ENCODE measurements around the gene PPM1E.
"Not testable (repeated sequence)": the region's sequence is repeated elsewhere in the genome, so short reads cannot be mapped to it uniquely, and the experiment has no call there.

The PPM1E gene

GRCh38 chr17:58789831-58790230, 34.2 kb downstream of the PPM1E start:
- TF ChIP-seq CTCF (conservative IDR thresholded peaks at IDR 0.05; ENCODE audit: low read length) (no peak), EZH2phosphoT487 (IDR thresholded peaks at IDR 0.05; ENCODE audit: borderline replicate concordance) (no peak)
- no peaks in the 10 kb centered on the region for H3K9me3 ChIP-seq (ENCODE audit: insufficient read depth, low read depth, low read length)
- no peak overlapping the region for H3K9ac ChIP-seq (ENCODE audit: low read depth, low read length, poor library complexity, severe bottlenecking)
- H3K4me1 ChIP-seq (ENCODE audit: insufficient read depth, low read length, poor library complexity, severe bottlenecking) = no peaks in the 10 kb centered on the region
- H4K20me1 ChIP-seq (ENCODE audit: insufficient read depth, low read length, poor library complexity, severe bottlenecking) = no peaks in the 10 kb centered on the region
- no peak overlapping the region for H2AFZ ChIP-seq (ENCODE audit: low read length)
- no peaks in the 10 kb centered on the region for H3K9me2 ChIP-seq (replicated peaks; ENCODE audit: low read depth, low read length)
- H3K36me3 ChIP-seq (ENCODE audit: insufficient read depth, low read length) = no peaks in the 10 kb centered on the region
- H3F3A ChIP-seq (ENCODE audit: low read depth) = no peaks in the 10 kb centered on the region
- no peaks in the 10 kb centered on the region for H3K27me3 ChIP-seq (ENCODE audit: insufficient read depth, low read length, poor library complexity, severe bottlenecking)
- H3K4me3 ChIP-seq (ENCODE audit: low read length, poor library complexity, severe bottlenecking) = no peak overlapping the region
- H3K4me2 ChIP-seq (ENCODE audit: low read depth, low read length, poor library complexity, severe bottlenecking) = no peak overlapping the region
- no peaks in the 10 kb centered on the region for H3K79me2 ChIP-seq (ENCODE audit: insufficient read depth, low read length)

GRCh38 chr17:58794508-58794907, 38.9 kb downstream of the PPM1E start:
- H3K4me1 ChIP-seq (ENCODE audit: insufficient read depth, low read length, poor library complexity, severe bottlenecking); H3K9me3 ChIP-seq (ENCODE audit: insufficient read depth, low read depth, low read length); H2AFZ ChIP-seq (ENCODE audit: low read length); H3K27me3 ChIP-seq (ENCODE audit: insufficient read depth, low read length, poor library complexity, severe bottlenecking); H3K79me2 ChIP-seq (ENCODE audit: insufficient read depth, low read length); H3K4me2 ChIP-seq (ENCODE audit: low read depth, low read length, poor library complexity, severe bottlenecking); H3F3A ChIP-seq (ENCODE audit: low read depth); H3K9me2 ChIP-seq (replicated peaks; ENCODE audit: low read depth, low read length); H3K4me3 ChIP-seq (ENCODE audit: low read length, poor library complexity, severe bottlenecking); H3K9ac ChIP-seq (ENCODE audit: low read depth, low read length, poor library complexity, severe bottlenecking); H4K20me1 ChIP-seq (ENCODE audit: insufficient read depth, low read length, poor library complexity, severe bottlenecking); H3K36me3 ChIP-seq (ENCODE audit: insufficient read depth, low read length): not testable (repeated sequence)

- no peaks in the 10 kb centered on the region for H3K4me1 ChIP-seq (ENCODE audit: insufficient read depth, low read length, poor library complexity, severe bottlenecking)
- H2AFZ ChIP-seq (ENCODE audit: low read length) = no peak overlapping the region
- TF ChIP-seq EZH2phosphoT487 (IDR thresholded peaks at IDR 0.05; ENCODE audit: borderline replicate concordance) (no peak), CTCF (conservative IDR thresholded peaks at IDR 0.05; ENCODE audit: low read length) (no peak)
- H4K20me1 ChIP-seq (ENCODE audit: insufficient read depth, low read length, poor library complexity, severe bottlenecking) = no peaks in the 10 kb centered on the region
- no peaks in the 10 kb centered on the region for H3K79me2 ChIP-seq (ENCODE audit: insufficient read depth, low read length)
- no peaks in the 10 kb centered on the region for H3F3A ChIP-seq (ENCODE audit: low read depth)
- H3K4me3 ChIP-seq (ENCODE audit: low read length, poor library complexity, severe bottlenecking) = no peak overlapping the region
- H3K9me3 ChIP-seq (ENCODE audit: insufficient read depth, low read depth, low read length) = no peaks in the 10 kb centered on the region
- no peaks in the 10 kb centered on the region for H3K9me2 ChIP-seq (replicated peaks; ENCODE audit: low read depth, low read length)
- no peak overlapping the region for H3K9ac ChIP-seq (ENCODE audit: low read depth, low read length, poor library complexity, severe bottlenecking)
- H3K27me3 ChIP-seq (ENCODE audit: insufficient read depth, low read length, poor library complexity, severe bottlenecking) = no peaks in the 10 kb centered on the region
- no peak overlapping the region for H3K4me2 ChIP-seq (ENCODE audit: low read depth, low read length, poor library complexity, severe bottlenecking)
- H3K36me3 ChIP-seq (ENCODE audit: insufficient read depth, low read length) = no peaks in the 10 kb centered on the region
Measured at GRCh38 chr17:58802188-58802587, 46.5 kb downstream of the PPM1E start.

GRCh38 chr17:58806046-58806445, 50.4 kb downstream of the PPM1E start:
- no peak overlapping the region for H3K4me2 ChIP-seq (ENCODE audit: low read depth, low read length, poor library complexity, severe bottlenecking)
- H3K9ac ChIP-seq (ENCODE audit: low read depth, low read length, poor library complexity, severe bottlenecking) = no peak overlapping the region
- no peaks in the 10 kb centered on the region for H3K9me2 ChIP-seq (replicated peaks; ENCODE audit: low read depth, low read length)
- no peaks in the 10 kb centered on the region for H4K20me1 ChIP-seq (ENCODE audit: insufficient read depth, low read length, poor library complexity, severe bottlenecking)
- no peak overlapping the region for H3K4me3 ChIP-seq (ENCODE audit: low read length, poor library complexity, severe bottlenecking)
- H3K27me3 ChIP-seq (ENCODE audit: insufficient read depth, low read length, poor library complexity, severe bottlenecking) = no peaks in the 10 kb centered on the region
- no peaks in the 10 kb centered on the region for H3K79me2 ChIP-seq (ENCODE audit: insufficient read depth, low read length)
- no peaks in the 10 kb centered on the region for H3F3A ChIP-seq (ENCODE audit: low read depth)
- H3K4me1 ChIP-seq (ENCODE audit: insufficient read depth, low read length, poor library complexity, severe bottlenecking) = no peaks in the 10 kb centered on the region
- H2AFZ ChIP-seq (ENCODE audit: low read length) = no peak overlapping the region
- no peaks in the 10 kb centered on the region for H3K9me3 ChIP-seq (ENCODE audit: insufficient read depth, low read depth, low read length)
- H3K36me3 ChIP-seq (ENCODE audit: insufficient read depth, low read length) = no peaks in the 10 kb centered on the region
- no peak for TF ChIP-seq CTCF (conservative IDR thresholded peaks at IDR 0.05; ENCODE audit: low read length)
- TF ChIP-seq EZH2phosphoT487 (IDR thresholded peaks at IDR 0.05; ENCODE audit: borderline replicate concordance) = no peak

Measured in Loucy (cell line).